Subcutaneous abdominal adipose tissue (tissue), 5 donors: ENCODE data around the gene SPPL3.
A peak's percentile ranks its signal among the peaks of the same experiment; 100 is the strongest.
"Not testable (repeated sequence)": the region's sequence is repeated elsewhere in the genome, so short reads cannot be mapped to it uniquely, and the experiment has no call there.

Source experiments
- H3K27ac ChIP-seq: one replicate; pipeline ENCODE4 v1.7.0; 2013; ENCODE audit warnings: low read depth, mild to moderate bottlenecking, inconsistent platforms, low read length, moderate library complexity
- H3K27me3 ChIP-seq, 5 donors: one replicate each; pipeline ENCODE4 v1.7.0; 2013; ENCODE audit warnings: low read length in 5 of 5, inconsistent platforms in 1 of 5; ENCODE audit not compliant: control insufficient read depth in 5 of 5, insufficient read depth in 4 of 5
- H3K36me3 ChIP-seq, 5 donors: one replicate each; pipeline ENCODE4 v1.7.0; 2013; ENCODE audit warnings: low read length in 5 of 5; ENCODE audit not compliant: control insufficient read depth in 5 of 5, insufficient read depth in 5 of 5
- H3K4me1 ChIP-seq, 5 donors: one replicate each; pipeline ENCODE4 v1.7.0; 2013; ENCODE audit warnings: low read length in 5 of 5, mild to moderate bottlenecking in 3 of 5, moderate library complexity in 1 of 5; ENCODE audit not compliant: control insufficient read depth in 5 of 5, insufficient read depth in 5 of 5
- H3K4me3 ChIP-seq, 5 donors: one replicate each; pipeline ENCODE4 v1.7.0; 2013; ENCODE audit warnings: low read length in 5 of 5, low read depth in 1 of 5
- H3K9ac ChIP-seq, 5 donors: one replicate each; pipeline ENCODE4 v1.7.0; 2013; ENCODE audit warnings: low read length in 5 of 5, mild to moderate bottlenecking in 4 of 5, moderate library complexity in 3 of 5
- H3K9me3 ChIP-seq, 5 donors: one replicate each; pipeline ENCODE4 v1.7.0; 2013; ENCODE audit warnings: low read length in 5 of 5; ENCODE audit not compliant: control insufficient read depth in 5 of 5
- donor health status: healthy.
- donor health status: healthy.
- donor health status: healthy.
- donor health status: healthy.
- donor health status: healthy.

SPPL3 gene

GRCh38 chr12:120904197-120904773, at the start of gene SPPL3:
SPPL3 (minus strand) TSS chr12:120904358; CDS start chr12:120903867, 491 bp downstream.
- Histone ChIP-seq H3K36me3 (no peaks in the 10 kb centered on the region), H3K9me3 (no peaks in the 10 kb centered on the region), H3K4me3 (peak within 1 kb of the TSS; percentile 73 to 88 (median 86))

GRCh38 chr12:120950807-120951206, 46.6 kb upstream of the SPPL3 start:
- no peak overlapping the region for H3K9ac ChIP-seq
- no peaks in the 10 kb centered on the region for H3K27me3 ChIP-seq
- peaks cover 0 to 10% (median 3%) of the 10 kb centered on the region in 5 donors for H3K9me3 ChIP-seq
- H3K4me1 ChIP-seq: no peaks in the 10 kb centered on the region
- H3K27ac ChIP-seq: no peak overlapping the region
- H3K4me3 ChIP-seq: no peak overlapping the region
- no peaks in the 10 kb centered on the region for H3K36me3 ChIP-seq

More at GRCh38 chr12:120904197-120904773, at the start of gene SPPL3:
- Histone ChIP-seq H3K27ac (peak within 1 kb of the TSS; percentile 60), H3K27me3 (no peaks in the 10 kb centered on the region), H3K4me1 (peaks cover 0 to 30% (median 23%) of the 10 kb centered on the region in 5 donors), H3K9ac (peak within 1 kb of the TSS in 4 of 5 donors; percentile 84 to 87 (median 85))

- H3K36me3 ChIP-seq, H3K4me1 ChIP-seq, H3K4me3 ChIP-seq, H3K9me3 ChIP-seq, H3K27ac ChIP-seq, H3K9ac ChIP-seq, H3K27me3 ChIP-seq: not testable (repeated sequence)
These were observed 46.2 kb upstream of the SPPL3 start for GRCh38 chr12:120950260-120950799.

GRCh38 chr12:120945516-120945915, 41.4 kb upstream of the SPPL3 start:
- H3K9ac ChIP-seq, H3K36me3 ChIP-seq, H3K4me1 ChIP-seq, H3K27ac ChIP-seq, H3K27me3 ChIP-seq, H3K9me3 ChIP-seq, H3K4me3 ChIP-seq: not testable (repeated sequence)

- Histone ChIP-seq H3K27me3 (no peaks in the 10 kb centered on the region), H3K4me3 (no peak overlapping the region), H3K36me3 (no peaks in the 10 kb centered on the region), H3K27ac (no peak overlapping the region), H3K9me3 (no peaks in the 10 kb centered on the region), H3K4me1 (peaks cover 0 to 3% (median 0%) of the 10 kb centered on the region in 5 donors), H3K9ac (no peak overlapping the region)
These were observed 40.6 kb upstream of the SPPL3 start for GRCh38 chr12:120944645-120945217.

- H3K27me3 ChIP-seq: no peaks in the 10 kb centered on the region
- H3K36me3 ChIP-seq: no peaks in the 10 kb centered on the region
- no peak overlapping the region for H3K27ac ChIP-seq
- H3K4me1 ChIP-seq: peaks cover 0 to 3% (median 0%) of the 10 kb centered on the region in 5 donors
- H3K9ac ChIP-seq: no peak overlapping the region
- no peaks in the 10 kb centered on the region for H3K9me3 ChIP-seq
- no peak overlapping the region for H3K4me3 ChIP-seq
These were observed 39.3 kb upstream of the SPPL3 start for GRCh38 chr12:120943482-120943881.

- Histone ChIP-seq H3K36me3 (no peaks in the 10 kb centered on the region), H3K9me3 (no peaks in the 10 kb centered on the region), H3K27me3 (peaks cover 0 to 2% (median 0%) of the 10 kb centered on the region in 5 donors), H3K4me1 (peaks cover 0 to 12% (median 0%) of the 10 kb centered on the region in 5 donors), H3K27ac (no peak overlapping the region), H3K9ac (no peak overlapping the region), H3K4me3 (no peak overlapping the region)
These were observed 37.8 kb upstream of the SPPL3 start for GRCh38 chr12:120941846-120942405.

GRCh38 chr12:120941412-120941811, 37.3 kb upstream of the SPPL3 start:
- Histone ChIP-seq H3K9me3 (no peaks in the 10 kb centered on the region), H3K36me3 (no peaks in the 10 kb centered on the region), H3K27ac (no peak overlapping the region), H3K27me3 (peaks cover 0 to 3% (median 0%) of the 10 kb centered on the region in 5 donors), H3K4me1 (peaks cover 0 to 13% (median 0%) of the 10 kb centered on the region in 5 donors), H3K9ac (no peak overlapping the region), H3K4me3 (no peak overlapping the region)

- H3K9ac ChIP-seq: no peak overlapping the region
- H3K36me3 ChIP-seq: no peaks in the 10 kb centered on the region
- peaks cover 0 to 19% (median 0%) of the 10 kb centered on the region in 5 donors for H3K4me1 ChIP-seq
- H3K4me3 ChIP-seq: no peak overlapping the region
- peaks cover 0 to 3% (median 0%) of the 10 kb centered on the region in 5 donors for H3K27me3 ChIP-seq
- H3K9me3 ChIP-seq: no peaks in the 10 kb centered on the region
- H3K27ac ChIP-seq: no peak overlapping the region
These were observed 36.6 kb upstream of the SPPL3 start for GRCh38 chr12:120940799-120941198.

GRCh38 chr12:120940006-120940405, 35.8 kb upstream of the SPPL3 start:
- no peak overlapping the region for H3K27ac ChIP-seq
- no peaks in the 10 kb centered on the region for H3K36me3 ChIP-seq
- H3K9ac ChIP-seq: no peak overlapping the region
- H3K27me3 ChIP-seq: peaks cover 0 to 3% (median 0%) of the 10 kb centered on the region in 5 donors
- H3K4me1 ChIP-seq: peaks cover 0 to 24% (median 0%) of the 10 kb centered on the region in 5 donors
- no peaks in the 10 kb centered on the region for H3K9me3 ChIP-seq
- H3K4me3 ChIP-seq: no peak overlapping the region
